ENCODE results near the gene MAGI2.

DNA sequence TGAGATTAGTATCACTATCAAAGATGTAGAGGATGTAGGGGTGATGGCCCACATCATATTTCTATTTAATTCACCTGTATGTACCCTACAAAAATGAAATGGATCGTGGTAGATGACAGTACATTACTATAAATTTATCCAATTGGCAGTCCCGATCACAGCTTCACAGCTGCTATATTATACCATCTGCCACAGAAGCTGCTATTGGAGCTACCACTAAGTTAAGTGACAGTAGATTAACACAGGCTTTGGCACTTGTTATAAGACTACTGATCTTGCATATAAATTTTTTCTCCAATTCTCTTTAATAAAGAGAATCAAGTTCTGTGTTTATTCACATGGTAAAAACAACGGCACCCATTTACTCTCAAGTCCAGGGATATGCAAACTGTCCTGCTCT, 24.9 kb upstream of the MAGI2 start:
- TF ChIP-seq, protein P1, sequence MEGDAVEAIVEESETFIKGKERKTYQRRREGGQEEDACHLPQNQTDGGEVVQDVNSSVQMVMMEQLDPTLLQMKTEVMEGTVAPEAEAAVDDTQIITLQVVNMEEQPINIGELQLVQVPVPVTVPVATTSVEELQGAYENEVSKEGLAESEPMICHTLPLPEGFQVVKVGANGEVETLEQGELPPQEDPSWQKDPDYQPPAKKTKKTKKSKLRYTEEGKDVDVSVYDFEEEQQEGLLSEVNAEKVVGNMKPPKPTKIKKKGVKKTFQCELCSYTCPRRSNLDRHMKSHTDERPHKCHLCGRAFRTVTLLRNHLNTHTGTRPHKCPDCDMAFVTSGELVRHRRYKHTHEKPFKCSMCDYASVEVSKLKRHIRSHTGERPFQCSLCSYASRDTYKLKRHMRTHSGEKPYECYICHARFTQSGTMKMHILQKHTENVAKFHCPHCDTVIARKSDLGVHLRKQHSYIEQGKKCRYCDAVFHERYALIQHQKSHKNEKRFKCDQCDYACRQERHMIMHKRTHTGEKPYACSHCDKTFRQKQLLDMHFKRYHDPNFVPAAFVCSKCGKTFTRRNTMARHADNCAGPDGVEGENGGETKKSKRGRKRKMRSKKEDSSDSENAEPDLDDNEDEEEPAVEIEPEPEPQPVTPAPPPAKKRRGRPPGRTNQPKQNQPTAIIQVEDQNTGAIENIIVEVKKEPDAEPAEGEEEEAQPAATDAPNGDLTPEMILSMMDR (IDR thresholded peaks at IDR 0.05; ENCODE audit: extremely low read depth in 1 of 2, insufficient read depth in 1 of 2, low read depth in 1 of 2, low read length in 2 of 2): no peak
- TF ChIP-seq EZH2 (IDR thresholded peaks at IDR 0.05; ENCODE audit: borderline replicate concordance, low read depth, low read length, severe bottlenecking): no peak
